Neural progenitor cell (in vitro differentiated cells): ENCODE results near the gene NOTCH1. TPM values are rescaled to one million over a fixed set of nuclear protein-coding genes. Genes with fewer than 3 reads are reported as not detected.

ENCODE experiments used
- DNase-seq: peaks from one replicate; pipeline ENCODE4 v3.0.0-alpha.2; 2016; ENCODE audit warnings: low spot score
- H2AFZ ChIP-seq: fragments of 200-600 bp; sonication (generic); replicated peaks from 2 replicates; pipeline ENCODE4 v1.6.1; 2016; ENCODE audit warnings: antibody characterized with exemption
- H3F3A ChIP-seq: fragments of 200-600 bp; sonication (generic); 2 replicates; pipeline ENCODE4 v1.6.1; 2016; ENCODE audit warnings: antibody characterized with exemption, low read depth
- H3K27ac ChIP-seq: fragments of 200-600 bp; sonication (generic); 2 replicates; pipeline ENCODE4 v1.5.1; 2016; ENCODE audit warnings: mild to moderate bottlenecking
- H3K27me3 ChIP-seq: fragments of 200-600 bp; sonication (generic); 2 replicates; pipeline ENCODE4 v1.6.1; 2016; ENCODE audit warnings: mild to moderate bottlenecking, moderate library complexity
- H3K36me3 ChIP-seq: fragments of 200-600 bp; sonication (generic); 2 replicates; pipeline ENCODE4 v1.5.1; 2016
- H3K4me1 ChIP-seq: fragments of 200-600 bp; sonication (generic); 2 replicates; pipeline ENCODE4 v1.6.1; 2016; ENCODE audit warnings: mixed run types
- H3K4me2 ChIP-seq: fragments of 200-600 bp; sonication (generic); 2 replicates; pipeline ENCODE4 v1.6.1; 2016
- H3K4me3 ChIP-seq: fragments of 200-600 bp; sonication (generic); 2 replicates; pipeline ENCODE4 v1.5.1; 2016
- H3K79me2 ChIP-seq: fragments of 200-600 bp; sonication (generic); 2 replicates; pipeline ENCODE4 v1.6.1; 2016; ENCODE audit warnings: low read depth
- H3K9ac ChIP-seq: fragments of 200-600 bp; sonication (generic); 2 replicates; pipeline ENCODE4 v1.6.1; 2016
- H3K9me3 ChIP-seq: fragments of 200-600 bp; sonication (generic); 2 replicates; pipeline ENCODE4 v1.5.1; 2016; ENCODE audit warnings: low read depth
- H4K20me1 ChIP-seq: fragments of 200-600 bp; sonication (generic); 2 replicates; pipeline ENCODE4 v1.6.1; 2016; ENCODE audit warnings: low read depth
- H3K27ac Mint-ChIP-seq: 3 replicates; pipeline ENCODE4 v1.8.0; 2021; ENCODE audit warnings: mixed read lengths
- H3K27me3 Mint-ChIP-seq: 2 replicates; pipeline ENCODE4 v1.8.0; 2022; ENCODE audit warnings: low read depth, mild to moderate bottlenecking, inconsistent platforms, moderate library complexity, mixed read lengths; ENCODE audit not compliant: insufficient read depth
- H3K36me3 Mint-ChIP-seq: 3 replicates; pipeline ENCODE4 v1.8.0; 2021; ENCODE audit warnings: mixed read lengths
- H3K4me1 Mint-ChIP-seq: 3 replicates; pipeline ENCODE4 v1.8.0; 2021; ENCODE audit warnings: mixed read lengths
- H3K4me3 Mint-ChIP-seq: 3 replicates; pipeline ENCODE4 v1.8.0; 2021; ENCODE audit warnings: mild to moderate bottlenecking, moderate library complexity, mixed read lengths
- H3K9me3 Mint-ChIP-seq: 3 replicates; pipeline ENCODE4 v1.8.0; 2020; ENCODE audit warnings: mixed read lengths
- CTCF ChIP-seq: fragments of 200-600 bp; sonication (generic); IDR thresholded peaks from 2 replicates; pipeline ENCODE4 v1.5.1; 2017; ENCODE audit warnings: antibody characterized with exemption, mild to moderate bottlenecking
- EZH2 ChIP-seq: fragments of 200-600 bp; sonication (generic); IDR thresholded peaks from 2 replicates; pipeline ENCODE4 v1.6.1; 2017; ENCODE audit warnings: antibody characterized with exemption, mild to moderate bottlenecking, moderate library complexity
- EZH2phosphoT487 ChIP-seq: fragments of 200-600 bp; sonication (generic); IDR thresholded peaks from 2 replicates; pipeline ENCODE4 v1.6.1; 2017; ENCODE audit warnings: antibody characterized with exemption
- total RNA-seq: library from RNA; depleted of rRNA; stranded (reverse); fragments of >200 nt; gene quantifications from 2 replicates; pipeline ENCODE4 v1.2.3, GENCODE V29; 2015; ENCODE audit warnings: low replicate concordance

NOTCH1 gene
- total RNA-seq, 1 donor from 2014 or later = 11.7 TPM

GRCh38 chr9:136587944-136588662 is 42.3 kb upstream of the NOTCH1 start:
- no peaks in the 10 kb centered on the region for H3K79me2 ChIP-seq
- TF ChIP-seq EZH2phosphoT487 (no peak), CTCF (no peak), EZH2 (no peak)
- peak overlapping the region; percentile 34 for H3K4me3 ChIP-seq
- no peaks in the 10 kb centered on the region for H3K27me3 ChIP-seq
- peaks cover 53% of the 10 kb centered on the region for H3K4me1 ChIP-seq
- peaks cover 36% of the 10 kb centered on the region for H3F3A ChIP-seq
- H3K36me3 ChIP-seq = no peaks in the 10 kb centered on the region
- DNase-seq = peak; percentile 90
- H3K27ac ChIP-seq = peak overlapping the region; percentile 93
- no peak overlapping the region for H3K9ac ChIP-seq
- Mint-ChIP-seq H3K36me3 (no peaks in the 10 kb centered on the region), H3K9me3 (peaks cover 15% of the 10 kb centered on the region), H3K27ac (peak overlapping the region; percentile 94), H3K27me3 (peaks cover 11% of the 10 kb centered on the region), H3K4me1 (peaks cover 41% of the 10 kb centered on the region), H3K4me3 (peak overlapping the region; percentile 67)
- H3K4me2 ChIP-seq = peak overlapping the region; percentile 82
- H2AFZ ChIP-seq = no peak overlapping the region
- no peaks in the 10 kb centered on the region for H3K9me3 ChIP-seq
- no peaks in the 10 kb centered on the region for H4K20me1 ChIP-seq

- peak overlapping the region; percentile 34 for H3K4me3 ChIP-seq
- H3K9me3 Mint-ChIP-seq = peaks cover 15% of the 10 kb centered on the region
- H3K4me3 Mint-ChIP-seq = peak overlapping the region; percentile 68
- no peaks in the 10 kb centered on the region for H4K20me1 ChIP-seq
- H2AFZ ChIP-seq = no peak overlapping the region
- H3K27me3 Mint-ChIP-seq = peaks cover 11% of the 10 kb centered on the region
- peaks cover 57% of the 10 kb centered on the region for H3K4me1 ChIP-seq
- no peaks in the 10 kb centered on the region for H3K36me3 ChIP-seq
- no peak overlapping the region for H3K27ac Mint-ChIP-seq
- H3K79me2 ChIP-seq = no peaks in the 10 kb centered on the region
- peak overlapping the region; percentile 82 for H3K4me2 ChIP-seq
- peaks cover 41% of the 10 kb centered on the region for H3K4me1 Mint-ChIP-seq
- H3K36me3 Mint-ChIP-seq = no peaks in the 10 kb centered on the region
- peaks cover 37% of the 10 kb centered on the region for H3F3A ChIP-seq
- H3K27ac ChIP-seq = peak overlapping the region; percentile 93
- TF ChIP-seq EZH2phosphoT487 (no peak), CTCF (no peak), EZH2 (no peak)
- H3K9ac ChIP-seq = no peak overlapping the region
- H3K9me3 ChIP-seq = no peaks in the 10 kb centered on the region
- peak; percentile 93 for DNase-seq
- H3K27me3 ChIP-seq = no peaks in the 10 kb centered on the region
Measured at GRCh38 chr9:136587145-136587943, 41.5 kb upstream of the NOTCH1 start.

GRCh38 chr9:136586391-136586953 is 40.6 kb upstream of the NOTCH1 start:
- H3K79me2 ChIP-seq = no peaks in the 10 kb centered on the region
- DNase-seq = no peak
- no peak overlapping the region for H2AFZ ChIP-seq
- peak overlapping the region; percentile 33 for H3K4me2 ChIP-seq
- H3F3A ChIP-seq = peaks cover 45% of the 10 kb centered on the region
- no peaks in the 10 kb centered on the region for H4K20me1 ChIP-seq
- Mint-ChIP-seq H3K4me1 (peaks cover 41% of the 10 kb centered on the region), H3K27ac (peak overlapping the region; percentile 80), H3K9me3 (peaks cover 8% of the 10 kb centered on the region), H3K4me3 (peak overlapping the region; percentile 73), H3K27me3 (peaks cover 11% of the 10 kb centered on the region), H3K36me3 (no peaks in the 10 kb centered on the region)
- TF ChIP-seq EZH2 = no peak
- TF ChIP-seq EZH2phosphoT487 = no peak
- no peak for TF ChIP-seq CTCF
- H3K9ac ChIP-seq = no peak overlapping the region
- H3K27me3 ChIP-seq = no peaks in the 10 kb centered on the region
- peaks cover 57% of the 10 kb centered on the region for H3K4me1 ChIP-seq
- H3K4me3 ChIP-seq = no peak overlapping the region
- no peak overlapping the region for H3K27ac ChIP-seq
- H3K36me3 ChIP-seq = no peaks in the 10 kb centered on the region
- no peaks in the 10 kb centered on the region for H3K9me3 ChIP-seq
